ENCODE measurements around the gene ABT1.

The ABT1 gene

DNA sequence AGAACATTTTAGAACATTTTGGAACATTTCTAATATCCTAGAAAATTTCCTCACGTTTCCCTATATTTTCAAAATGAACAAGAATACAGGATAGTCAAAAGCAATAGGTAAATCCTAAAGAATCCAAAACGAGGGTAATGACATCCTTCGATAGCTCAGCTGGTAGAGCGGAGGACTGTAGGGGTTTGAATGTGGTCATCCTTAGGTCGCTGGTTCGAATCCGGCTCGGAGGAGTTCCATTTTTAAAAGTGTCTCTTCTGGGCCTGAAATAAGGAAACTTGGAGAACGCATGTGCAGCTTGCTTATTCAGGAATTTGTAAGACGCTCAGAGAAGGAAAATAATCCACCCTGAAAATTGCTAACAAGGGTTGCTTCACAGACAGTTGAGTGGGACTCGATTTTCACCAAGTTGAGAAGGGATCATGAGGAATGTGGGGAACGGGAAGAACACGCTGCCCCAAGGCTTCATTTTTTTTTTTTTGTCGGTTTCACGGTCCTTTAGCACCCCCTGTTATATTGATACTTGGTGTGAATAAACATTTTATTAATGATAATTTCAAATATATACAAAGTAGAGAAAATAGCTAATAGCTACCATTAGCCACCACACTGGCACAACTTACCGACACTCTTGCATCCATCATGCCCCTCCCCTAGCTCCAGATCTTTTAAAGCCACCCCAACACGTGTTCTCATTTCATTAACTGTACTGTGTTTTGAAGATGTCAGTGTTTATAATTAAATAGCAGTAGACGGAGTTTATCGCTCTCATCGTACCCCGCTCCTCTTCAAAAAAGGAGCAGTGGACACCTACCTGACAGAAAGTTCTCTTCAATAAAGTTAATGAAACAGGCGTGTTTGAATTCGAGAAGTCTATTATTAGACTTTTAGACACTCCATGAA lies 1.8 kb upstream of the ABT1 start:
- CTCF ChIA-PET = interaction anchor here (0.7 to 10.1 kb wide), 13 partner anchors 18 to 525 kb away, joined by 3 to 182 read pairs (median 4); a partner anchor contains a TSS

GRCh38 chr6:26595669-26596269 lies 984 bp upstream of the ABT1 start:
- peaks cover 0 to 24% (median 17%) of the 10 kb centered on the region in 4 experiments for H3K36me3 ChIP-seq (ENCODE audit: control insufficient read depth in 4 of 4, insufficient read depth in 4 of 4, low read length in 3 of 4)
- no peaks in the 10 kb centered on the region for H3K9me3 ChIP-seq (ENCODE audit: control extremely low read depth in 1 of 5, control insufficient read depth in 4 of 5, insufficient read depth in 2 of 5, low read depth in 1 of 5, low read length in 4 of 5)
- peaks cover 3 to 31% (median 19%) of the 10 kb centered on the region in 4 experiments for H3K4me1 ChIP-seq (ENCODE audit: control extremely low read depth in 1 of 4, control insufficient read depth in 4 of 4, insufficient read depth in 4 of 4, low read length in 3 of 4)
- H3K4me3 ChIP-seq (ENCODE audit: control insufficient read depth in 1 of 7, extremely low read depth in 1 of 7, insufficient read depth in 4 of 7, low read depth in 2 of 7, low read length in 6 of 7) = peak overlapping the region; percentile 35 to 100 (median 92)
- peak; percentile 88 to 89 (median 88) for DNase-seq
- H3K27ac ChIP-seq (ENCODE audit: insufficient read depth in 1 of 2, low read depth in 1 of 2, low read length in 2 of 2, poor library complexity in 1 of 2, severe bottlenecking in 2 of 2) = peak overlapping the region in 1 of 2 experiments; percentile 93
- ChIA-PET CTCF (interaction anchor here (1.1 to 10.1 kb wide), 12 partner anchors 19 to 423 kb away, joined by 3 to 182 read pairs (median 4); no protein-coding TSS in a partner anchor), POLR2A (interaction anchor here (0.8 to 1.1 kb wide), 2 partner anchors 8 to 24 kb away, joined by 3 read pairs; no protein-coding TSS in a partner anchor)
- H3K27me3 ChIP-seq (replicated peaks in 2 of 5; ENCODE audit: control insufficient read depth in 4 of 5, insufficient read depth in 5 of 5, low read length in 4 of 5) = peaks cover 4 to 30% (median 19%) of the 10 kb centered on the region in 5 experiments
- under 1% methylated on average over 26 of the region's 39 CpGs for WGBS (ENCODE audit: insufficient coverage)

More for the DNA sequence above, 1.8 kb upstream of the ABT1 start:
- H3K9me3 ChIP-seq (ENCODE audit: control extremely low read depth in 1 of 5, control insufficient read depth in 4 of 5, insufficient read depth in 2 of 5, low read depth in 1 of 5, low read length in 4 of 5) = no peaks in the 10 kb centered on the region
- H3K4me1 ChIP-seq (ENCODE audit: control extremely low read depth in 1 of 4, control insufficient read depth in 4 of 4, insufficient read depth in 4 of 4, low read length in 3 of 4) = peaks cover 3 to 31% (median 19%) of the 10 kb centered on the region in 4 experiments
- peak overlapping the region in 5 of 7 experiments; percentile 73 to 100 (median 96) for H3K4me3 ChIP-seq (ENCODE audit: control insufficient read depth in 1 of 7, extremely low read depth in 1 of 7, insufficient read depth in 4 of 7, low read depth in 2 of 7, low read length in 6 of 7)
- peak in 2 of 3 donors; percentile 65 to 77 for DNase-seq
- H3K36me3 ChIP-seq (ENCODE audit: control insufficient read depth in 4 of 4, insufficient read depth in 4 of 4, low read length in 3 of 4) = peaks cover 0 to 20% (median 15%) of the 10 kb centered on the region in 4 experiments
- 25% methylated on average over 13 of the region's 23 CpGs for WGBS (ENCODE audit: insufficient coverage)
- peaks cover 4 to 30% (median 22%) of the 10 kb centered on the region in 5 experiments for H3K27me3 ChIP-seq (replicated peaks in 2 of 5; ENCODE audit: control insufficient read depth in 4 of 5, insufficient read depth in 5 of 5, low read length in 4 of 5)
- H3K27ac ChIP-seq (ENCODE audit: insufficient read depth in 1 of 2, low read depth in 1 of 2, low read length in 2 of 2, poor library complexity in 1 of 2, severe bottlenecking in 2 of 2) = peak overlapping the region in 1 of 2 experiments; percentile 38
- POLR2A ChIA-PET = interaction anchor here (0.7 to 1.1 kb wide), 3 partner anchors 8 to 496 kb away, joined by 3 to 5 read pairs (median 3); no protein-coding TSS in a partner anchor

GRCh38 chr6:26597389-26597766 lies 625 bp downstream of the ABT1 start:
- 0% methylated on average over 1 of the region's 10 CpGs for WGBS (ENCODE audit: insufficient coverage)
- CTCF ChIA-PET = no interaction called here

GRCh38 chr6:26597821-26598220 lies 1.1 kb downstream of the ABT1 start:
- ChIA-PET CTCF (no interaction called here), POLR2A (no interaction called here)
- Histone ChIP-seq H3K4me3 (ENCODE audit: control insufficient read depth in 1 of 7, extremely low read depth in 1 of 7, insufficient read depth in 4 of 7, low read depth in 2 of 7, low read length in 6 of 7) (peak overlapping the region in 6 of 7 experiments; percentile 87 to 100 (median 96)), H3K27ac (ENCODE audit: insufficient read depth in 1 of 2, low read depth in 1 of 2, low read length in 2 of 2, poor library complexity in 1 of 2, severe bottlenecking in 2 of 2) (peak overlapping the region; percentile 93), H3K9me3 (ENCODE audit: control extremely low read depth in 1 of 5, control insufficient read depth in 4 of 5, insufficient read depth in 2 of 5, low read depth in 1 of 5, low read length in 4 of 5) (no peaks in the 10 kb centered on the region), H3K36me3 (ENCODE audit: control insufficient read depth in 4 of 4, insufficient read depth in 4 of 4, low read length in 3 of 4) (peaks cover 0 to 24% (median 17%) of the 10 kb centered on the region in 4 experiments), H3K4me1 (ENCODE audit: control extremely low read depth in 1 of 4, control insufficient read depth in 4 of 4, insufficient read depth in 4 of 4, low read length in 3 of 4) (peaks cover 3 to 31% (median 19%) of the 10 kb centered on the region in 4 experiments), H3K27me3 (replicated peaks in 2 of 5; ENCODE audit: control insufficient read depth in 4 of 5, insufficient read depth in 5 of 5, low read length in 4 of 5) (peaks cover 3 to 20% (median 8%) of the 10 kb centered on the region in 5 experiments)
- DNase-seq = no peak
- WGBS (ENCODE audit: insufficient coverage) = 78% methylated on average over 17 of the region's 21 CpGs

More at GRCh38 chr6:26597389-26597766, 625 bp downstream of the ABT1 start:
- peak overlapping the region; percentile 87 to 100 (median 96) for H3K4me3 ChIP-seq (ENCODE audit: control insufficient read depth in 1 of 7, extremely low read depth in 1 of 7, insufficient read depth in 4 of 7, low read depth in 2 of 7, low read length in 6 of 7)
- H3K27me3 ChIP-seq (replicated peaks in 2 of 5; ENCODE audit: control insufficient read depth in 4 of 5, insufficient read depth in 5 of 5, low read length in 4 of 5) = peaks cover 4 to 23% (median 8%) of the 10 kb centered on the region in 5 experiments
- POLR2A ChIA-PET = no interaction called here
- no peaks in the 10 kb centered on the region for H3K9me3 ChIP-seq (ENCODE audit: control extremely low read depth in 1 of 5, control insufficient read depth in 4 of 5, insufficient read depth in 2 of 5, low read depth in 1 of 5, low read length in 4 of 5)
- peaks cover 3 to 31% (median 19%) of the 10 kb centered on the region in 4 experiments for H3K4me1 ChIP-seq (ENCODE audit: control extremely low read depth in 1 of 4, control insufficient read depth in 4 of 4, insufficient read depth in 4 of 4, low read length in 3 of 4)
- H3K36me3 ChIP-seq (ENCODE audit: control insufficient read depth in 4 of 4, insufficient read depth in 4 of 4, low read length in 3 of 4) = peaks cover 0 to 24% (median 17%) of the 10 kb centered on the region in 4 experiments
- H3K27ac ChIP-seq (ENCODE audit: insufficient read depth in 1 of 2, low read depth in 1 of 2, low read length in 2 of 2, poor library complexity in 1 of 2, severe bottlenecking in 2 of 2) = peak overlapping the region; percentile 93
- DNase-seq = no peak

GRCh38 chr6:26598267-26598666 lies 1.5 kb downstream of the ABT1 start:
- Histone ChIP-seq H3K4me1 (ENCODE audit: control extremely low read depth in 1 of 4, control insufficient read depth in 4 of 4, insufficient read depth in 4 of 4, low read length in 3 of 4) (peaks cover 3 to 31% (median 19%) of the 10 kb centered on the region in 4 experiments), H3K36me3 (ENCODE audit: control insufficient read depth in 4 of 4, insufficient read depth in 4 of 4, low read length in 3 of 4) (peaks cover 0 to 24% (median 17%) of the 10 kb centered on the region in 4 experiments), H3K4me3 (ENCODE audit: control insufficient read depth in 1 of 7, extremely low read depth in 1 of 7, insufficient read depth in 4 of 7, low read depth in 2 of 7, low read length in 6 of 7) (peak overlapping the region in 5 of 7 experiments; percentile 92 to 100 (median 97)), H3K27ac (ENCODE audit: insufficient read depth in 1 of 2, low read depth in 1 of 2, low read length in 2 of 2, poor library complexity in 1 of 2, severe bottlenecking in 2 of 2) (peak overlapping the region in 1 of 2 experiments; percentile 93), H3K9me3 (ENCODE audit: control extremely low read depth in 1 of 5, control insufficient read depth in 4 of 5, insufficient read depth in 2 of 5, low read depth in 1 of 5, low read length in 4 of 5) (no peaks in the 10 kb centered on the region), H3K27me3 (replicated peaks in 2 of 5; ENCODE audit: control insufficient read depth in 4 of 5, insufficient read depth in 5 of 5, low read length in 4 of 5) (peaks cover 2 to 16% (median 6%) of the 10 kb centered on the region in 5 experiments)
- CTCF ChIA-PET = no interaction called here
- DNase-seq = no peak
- POLR2A ChIA-PET = no interaction called here
- WGBS (ENCODE audit: insufficient coverage) = 91% methylated on average over 22 of the region's 22 CpGs

DNA sequence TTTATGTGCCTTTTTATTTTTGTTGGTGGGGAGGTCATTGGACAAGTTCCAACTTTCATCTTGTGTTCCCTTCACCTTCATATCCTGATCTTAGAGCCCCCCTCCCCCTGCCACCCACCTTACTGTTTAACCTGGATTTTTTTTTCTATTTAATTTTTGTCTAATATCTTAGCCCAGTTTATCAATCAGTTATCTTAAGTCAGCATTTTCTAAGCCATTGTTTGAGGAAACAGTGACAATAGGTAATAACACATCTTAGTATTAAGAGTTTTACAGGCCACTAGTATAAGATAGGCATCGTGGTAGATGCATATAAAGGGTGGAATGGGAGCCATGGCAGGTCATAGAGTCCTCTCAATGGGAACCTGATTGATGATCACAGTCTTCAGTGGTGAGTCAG lies 2.4 kb downstream of the ABT1 start:
- Histone ChIP-seq H3K27me3 (replicated peaks in 2 of 5; ENCODE audit: control insufficient read depth in 4 of 5, insufficient read depth in 5 of 5, low read length in 4 of 5) (peaks cover 0 to 8% (median 0%) of the 10 kb centered on the region in 5 experiments), H3K9me3 (ENCODE audit: control extremely low read depth in 1 of 5, control insufficient read depth in 4 of 5, insufficient read depth in 2 of 5, low read depth in 1 of 5, low read length in 4 of 5) (no peaks in the 10 kb centered on the region), H3K36me3 (ENCODE audit: control insufficient read depth in 4 of 4, insufficient read depth in 4 of 4, low read length in 3 of 4) (peaks cover 0 to 24% (median 17%) of the 10 kb centered on the region in 4 experiments), H3K27ac (ENCODE audit: insufficient read depth in 1 of 2, low read depth in 1 of 2, low read length in 2 of 2, poor library complexity in 1 of 2, severe bottlenecking in 2 of 2) (peak overlapping the region in 1 of 2 experiments; percentile 9), H3K4me3 (ENCODE audit: control insufficient read depth in 1 of 7, extremely low read depth in 1 of 7, insufficient read depth in 4 of 7, low read depth in 2 of 7, low read length in 6 of 7) (no peak overlapping the region), H3K4me1 (ENCODE audit: control extremely low read depth in 1 of 4, control insufficient read depth in 4 of 4, insufficient read depth in 4 of 4, low read length in 3 of 4) (peaks cover 3 to 31% (median 19%) of the 10 kb centered on the region in 4 experiments)
- ChIA-PET POLR2A (no interaction called here), CTCF (no interaction called here)
- DNase-seq = no peak
- WGBS (ENCODE audit: insufficient coverage) = 100% methylated on average over 1 of the region's 1 CpG
